Ovary (tissue), 9 donors: ENCODE measurements around the gene BIN1. TPM values are rescaled to one million over a fixed set of nuclear protein-coding genes. Genes with fewer than 3 reads are reported as not detected.

Experiments used
- DNase-seq, 5 donors: peaks; one replicate each; pipeline ENCODE4 v3.0.0-alpha.2; 2019 to 2020
- H3K27ac ChIP-seq, 2 donors: fragments of 200-600 bp; one replicate each; pipeline versions ENCODE4 v1.5.1 to v1.8.0; 2019 to 2022
- H3K27me3 ChIP-seq: fragments of 200-600 bp; one replicate; pipeline ENCODE4 v1.8.0; 2022
- H3K36me3 ChIP-seq: fragments of 200-600 bp; sonication (generic); one replicate; pipeline ENCODE4 v1.5.1; 2019
- H3K4me1 ChIP-seq: one replicate; pipeline ENCODE4 v1.8.1; 2013; ENCODE audit warnings: mild to moderate bottlenecking, moderate library complexity; ENCODE audit not compliant: insufficient read depth
- H3K4me3 ChIP-seq: fragments of 200-600 bp; sonication (generic); one replicate; pipeline ENCODE4 v1.5.1; 2017
- H3K9me3 ChIP-seq, 2 donors: fragments of 200-600 bp in 1 of 2; sonication (generic) in 1 of 2; one replicate each; pipeline versions ENCODE4 v1.5.1 to v1.8.1; 2013 to 2019; ENCODE audit warnings: mild to moderate bottlenecking in 1 of 2, moderate library complexity in 1 of 2
- EP300 ChIP-seq: sonication (generic); formaldehyde crosslinking; IDR thresholded peaks from one replicate; pipeline ENCODE4 v1.6.1; 2017; ENCODE audit warnings: antibody characterized with exemption
- POLR2A ChIP-seq: fragments of 450-650 bp; IDR thresholded peaks from one replicate; pipeline ENCODE4 v1.6.1; 2017; ENCODE audit warnings: antibody characterized with exemption, mild to moderate bottlenecking, moderate library complexity
- WGBS, 3 donors: extraction: QIAGEN DNeasy Blood & Tissue Kit in 1 of 3; methylation state at CpG; one replicate each; pipeline versions ENCODE4 v1.1.5 to v1.1.7; 2013 to 2017; 5-methylcytosine and 5-hydroxymethylcytosine counted together
- intact Hi-C, 4 donors: fragments of 100-400 bp; cut with DNase I; formaldehyde crosslinking; loops; one replicate each; pipeline versions ENCODE4 v1.11.0 to v1.15.1; 2022 to 2023
- polyA plus RNA-seq, 2 donors: library from polyadenylated mRNA; stranded (reverse); fragments of 200-250 nt in 1 of 2; fragments of 350-450 nt in 1 of 2; fragmentation: Illumina TruSeq in 1 of 2; extraction: RNeasy Lipid Tissue Mini Kit (QIAGEN cat#74804) in 1 of 2; gene quantifications; one replicate each; pipeline ENCODE4 v1.2.3, GENCODE V29; 2013 to 2014
- total RNA-seq, 7 donors: library from RNA; depleted of rRNA in 2 of 7; stranded (reverse); fragments of >200 nt in 2 of 7; fragmentation: NEBNext Ultra II Directional in 3 of 7; extraction: Animal tissue kit (Norgen Biotek cat#: 25700) in 3 of 7; gene quantifications; one replicate each; pipeline versions ENCODE4 v1.1.0 to v1.2.4, GENCODE V29; 2016 to 2023
- TF ChIP-seq, protein P1 (sequence below), 3 donors: fragments of 450-650 bp in 2 of 3; fragments of 200-600 bp in 1 of 3; IDR thresholded peaks; one replicate each; pipeline versions ENCODE4 v1.5.1 to v1.8.0; 2016 to 2022; ENCODE audit warnings: antibody characterized with exemption in 3 of 3, mild to moderate bottlenecking in 1 of 3
- donor health status: DM: no; HTN: no; CAD: no; lungs with moderate emphysema.
- donor health status: DM: no; HTN: no; CAD: no.
- donor health status: Bipolar disorder and iron deficiency.
- donor health status: DM: yes; HTN: yes; CAD: no.
- donor health status: DM: no; HTN: no; CAD: no.
- donor health status: DM: yes; HTN: yes; CAD: no.

BIN1 gene
- total and polyA plus RNA-seq, 9 donors = 16.7 to 77.3 (median 54.0) TPM

DNA sequence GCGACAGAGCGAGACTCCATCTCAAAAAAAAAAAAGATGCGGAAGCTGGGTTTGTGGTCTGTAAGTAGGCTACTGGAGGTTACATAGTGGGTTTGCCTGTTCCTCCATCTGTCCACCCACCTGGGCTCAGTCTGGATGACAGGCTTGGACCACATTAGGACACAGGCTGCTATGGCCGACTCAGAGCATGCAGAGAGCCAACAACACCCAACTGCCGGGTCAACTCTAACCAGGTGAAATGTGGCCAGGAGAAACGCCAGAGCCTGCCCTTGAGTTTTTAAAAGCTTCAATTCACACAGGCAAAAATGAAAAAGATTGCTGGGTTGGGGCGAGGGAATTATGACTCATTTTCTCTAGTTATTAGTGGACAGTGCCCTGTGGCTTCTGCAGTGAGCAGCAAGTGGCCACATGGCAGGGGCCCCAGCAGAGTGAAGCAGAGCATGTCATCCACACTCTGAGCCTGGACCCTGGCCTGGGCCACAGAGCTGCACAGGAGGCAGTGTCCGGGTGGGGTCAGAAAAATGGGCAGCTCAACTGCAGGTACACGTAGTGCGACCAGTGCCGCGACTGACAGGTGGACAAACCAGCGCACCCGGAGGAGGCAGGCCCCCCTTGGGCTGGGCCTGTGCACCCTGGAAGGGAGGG lies 67.4 kb downstream of the BIN1 start:
- no peaks in the 10 kb centered on the region for H3K4me1 ChIP-seq
- TF ChIP-seq, protein P1, sequence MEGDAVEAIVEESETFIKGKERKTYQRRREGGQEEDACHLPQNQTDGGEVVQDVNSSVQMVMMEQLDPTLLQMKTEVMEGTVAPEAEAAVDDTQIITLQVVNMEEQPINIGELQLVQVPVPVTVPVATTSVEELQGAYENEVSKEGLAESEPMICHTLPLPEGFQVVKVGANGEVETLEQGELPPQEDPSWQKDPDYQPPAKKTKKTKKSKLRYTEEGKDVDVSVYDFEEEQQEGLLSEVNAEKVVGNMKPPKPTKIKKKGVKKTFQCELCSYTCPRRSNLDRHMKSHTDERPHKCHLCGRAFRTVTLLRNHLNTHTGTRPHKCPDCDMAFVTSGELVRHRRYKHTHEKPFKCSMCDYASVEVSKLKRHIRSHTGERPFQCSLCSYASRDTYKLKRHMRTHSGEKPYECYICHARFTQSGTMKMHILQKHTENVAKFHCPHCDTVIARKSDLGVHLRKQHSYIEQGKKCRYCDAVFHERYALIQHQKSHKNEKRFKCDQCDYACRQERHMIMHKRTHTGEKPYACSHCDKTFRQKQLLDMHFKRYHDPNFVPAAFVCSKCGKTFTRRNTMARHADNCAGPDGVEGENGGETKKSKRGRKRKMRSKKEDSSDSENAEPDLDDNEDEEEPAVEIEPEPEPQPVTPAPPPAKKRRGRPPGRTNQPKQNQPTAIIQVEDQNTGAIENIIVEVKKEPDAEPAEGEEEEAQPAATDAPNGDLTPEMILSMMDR (IDR thresholded peaks at IDR 0.05) = no peak
- no peak for TF ChIP-seq EP300
- TF ChIP-seq POLR2A = no peak
- intact Hi-C loops = no loop called here
- DNase-seq = no peak
- H3K36me3 ChIP-seq = no peaks in the 10 kb centered on the region
- no peak overlapping the region for H3K4me3 ChIP-seq
- H3K27me3 ChIP-seq = no peaks in the 10 kb centered on the region
- H3K9me3 ChIP-seq = no peaks in the 10 kb centered on the region
- no peak overlapping the region for H3K27ac ChIP-seq
- WGBS, 3 donors = 93 to 94% (median 94%) methylated on average over 14 of the region's 14 CpGs

- H3K4me1 ChIP-seq = no peaks in the 10 kb centered on the region
- intact Hi-C loops = no loop called here
- no peaks in the 10 kb centered on the region for H3K27me3 ChIP-seq
- no peak overlapping the region for H3K4me3 ChIP-seq
- no peak for DNase-seq
- no peaks in the 10 kb centered on the region for H3K9me3 ChIP-seq
- TF ChIP-seq POLR2A (no peak), EP300 (no peak)
- TF ChIP-seq, protein P1 (IDR thresholded peaks at IDR 0.05) = no peak
- H3K36me3 ChIP-seq = no peaks in the 10 kb centered on the region
- H3K27ac ChIP-seq = no peak overlapping the region
Observed at GRCh38 chr2:127037476-127037875, 69.5 kb downstream of the BIN1 start.

DNA sequence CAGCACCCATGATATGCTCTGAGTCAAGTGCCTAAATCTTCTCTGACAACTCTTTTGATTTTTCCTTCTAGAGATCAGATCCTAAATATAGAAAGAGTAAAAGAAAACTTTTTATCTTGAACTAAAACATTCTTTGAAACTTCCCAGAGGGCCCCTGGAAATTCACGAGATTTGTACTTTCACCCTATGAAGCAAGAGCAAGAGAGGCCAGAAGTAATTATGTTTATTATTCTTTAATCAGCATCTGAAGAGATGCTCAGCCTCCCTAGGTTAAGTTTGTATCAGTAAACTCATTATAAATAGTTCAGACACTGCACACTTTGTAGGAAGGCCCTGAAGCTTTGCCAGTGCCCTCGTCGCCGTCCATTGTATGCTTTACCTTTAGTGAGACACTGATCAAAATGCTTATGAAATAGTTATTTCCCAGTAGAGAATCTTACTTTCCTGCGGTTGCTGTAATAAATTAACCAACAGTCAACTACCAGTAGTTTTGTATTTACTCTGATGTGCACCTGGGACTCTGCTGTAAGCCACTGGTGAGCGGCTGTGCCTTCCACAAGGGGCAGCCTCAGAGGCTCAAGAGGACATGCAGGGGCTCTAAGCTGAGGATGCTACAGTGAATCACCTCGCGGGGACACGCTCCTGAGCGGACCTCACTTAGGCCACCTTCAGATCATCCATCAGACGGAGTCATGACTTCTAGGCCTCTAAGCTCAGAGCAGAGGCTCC lies 71.9 kb downstream of the BIN1 start:
- Histone ChIP-seq H3K27me3 (no peaks in the 10 kb centered on the region), H3K36me3 (no peaks in the 10 kb centered on the region), H3K27ac (no peak overlapping the region), H3K9me3 (no peaks in the 10 kb centered on the region), H3K4me1 (no peaks in the 10 kb centered on the region), H3K4me3 (no peak overlapping the region)
- DNase-seq = no peak
- intact Hi-C loops = no loop called here
- TF ChIP-seq EP300 (no peak), POLR2A (no peak)
- TF ChIP-seq, protein P1 (IDR thresholded peaks at IDR 0.05) = no peak
- WGBS, 3 donors = 71 to 78% (median 72%) methylated on average over 11 of the region's 11 CpGs

GRCh38 chr2:127034051-127034450 lies 72.9 kb downstream of the BIN1 start:
- intact Hi-C loops = no loop called here
- TF ChIP-seq EP300 (no peak), POLR2A (no peak)
- TF ChIP-seq, protein P1 (IDR thresholded peaks at IDR 0.05) = no peak
- Histone ChIP-seq H3K36me3 (no peaks in the 10 kb centered on the region), H3K27ac (no peak overlapping the region), H3K4me1 (no peaks in the 10 kb centered on the region), H3K9me3 (no peaks in the 10 kb centered on the region), H3K27me3 (no peaks in the 10 kb centered on the region), H3K4me3 (no peak overlapping the region)
- WGBS, 3 donors = 57 to 75% (median 60%) methylated on average over 6 of the region's 6 CpGs
- no peak for DNase-seq
